Astrocyte (in vitro differentiated cells and primary cell): ENCODE data around the gene DHRS7B. TPM values are rescaled to one million over a fixed set of nuclear protein-coding genes. Genes with fewer than 3 reads are reported as not detected.

Experiments used
- DNase-seq: peaks from one replicate; pipeline ENCODE4 v3.0.0-alpha.2; 2010; ENCODE audit warnings: low read depth
- FAIRE-seq: peaks from 2 replicates; lab custom pipeline; 2011; peaks lifted over from hg19 to GRCh38; lab: Jason Lieb, UNC
- H2AFZ ChIP-seq: 2 replicates; pipeline ENCODE4 v1.6.0; 2012; ENCODE audit warnings: low read depth, low read length, inconsistent platforms
- H3K27ac ChIP-seq: 2 replicates; pipeline ENCODE4 v1.5.1; 2011; ENCODE audit warnings: low read depth, low read length, inconsistent platforms
- H3K27me3 ChIP-seq: 2 replicates; pipeline ENCODE4 v1.6.0; 2011; ENCODE audit warnings: low read length, inconsistent platforms; ENCODE audit not compliant: insufficient read depth
- H3K36me3 ChIP-seq: 2 replicates; pipeline ENCODE4 v1.5.1; 2011; ENCODE audit warnings: low read length, inconsistent platforms; ENCODE audit not compliant: insufficient read depth
- H3K4me1 ChIP-seq: 2 replicates; pipeline ENCODE4 v1.5.1; 2011; ENCODE audit warnings: low read length, inconsistent platforms; ENCODE audit not compliant: insufficient read depth
- H3K4me2 ChIP-seq: 2 replicates; pipeline ENCODE4 v1.6.0; 2012; ENCODE audit warnings: low read length, inconsistent platforms
- H3K4me3 ChIP-seq: 2 replicates; pipeline ENCODE4 v1.5.1; 2011; ENCODE audit warnings: low read depth, mild to moderate bottlenecking, low read length, inconsistent platforms; ENCODE audit not compliant: insufficient read depth
- H3K79me2 ChIP-seq: 2 replicates; pipeline ENCODE4 v1.6.0; 2012; ENCODE audit warnings: mild to moderate bottlenecking, low read length, inconsistent platforms; ENCODE audit not compliant: insufficient read depth
- H3K9ac ChIP-seq: 2 replicates; pipeline ENCODE4 v1.6.0; 2012; ENCODE audit warnings: mild to moderate bottlenecking, low read length, inconsistent platforms
- H3K9me3 ChIP-seq: 2 replicates; pipeline ENCODE4 v1.5.1; 2012; ENCODE audit warnings: low read depth, mild to moderate bottlenecking, low read length, inconsistent platforms; ENCODE audit not compliant: insufficient read depth
- H4K20me1 ChIP-seq: 2 replicates; pipeline ENCODE4 v1.6.0; 2012; ENCODE audit warnings: low read length, inconsistent platforms; ENCODE audit not compliant: insufficient read depth
- H3K27ac Mint-ChIP-seq: one replicate; pipeline ENCODE4 v1.8.0; 2021; ENCODE audit warnings: mild to moderate bottlenecking, mixed read lengths; ENCODE audit not compliant: unreplicated experiment
- H3K27me3 Mint-ChIP-seq: one replicate; pipeline ENCODE4 v1.8.0; 2021; ENCODE audit warnings: low read depth, mixed read lengths; ENCODE audit not compliant: unreplicated experiment
- H3K36me3 Mint-ChIP-seq: one replicate; pipeline ENCODE4 v1.8.0; 2021; ENCODE audit warnings: low read depth, mixed read lengths; ENCODE audit not compliant: unreplicated experiment
- H3K4me1 Mint-ChIP-seq: one replicate; pipeline ENCODE4 v1.8.0; 2021; ENCODE audit warnings: low read depth, mixed read lengths; ENCODE audit not compliant: unreplicated experiment
- H3K4me3 Mint-ChIP-seq: one replicate; pipeline ENCODE4 v1.8.0; 2021; ENCODE audit warnings: mild to moderate bottlenecking, moderate library complexity, mixed read lengths; ENCODE audit not compliant: unreplicated experiment
- H3K9me3 Mint-ChIP-seq: one replicate; pipeline ENCODE4 v1.8.0; 2021; ENCODE audit warnings: mild to moderate bottlenecking, mixed read lengths; ENCODE audit not compliant: unreplicated experiment
- EZH2 ChIP-seq: IDR thresholded peaks from 2 replicates; pipeline ENCODE4 v1.6.1; 2012; ENCODE audit warnings: mild to moderate bottlenecking, low read length, inconsistent platforms; ENCODE audit not compliant: insufficient read depth
- total RNA-seq: library from RNA; stranded (reverse); gene quantifications from 2 replicates; pipeline ENCODE4 v1.2.1, GENCODE V29; 2021
- TF ChIP-seq, protein P1 (sequence below): IDR thresholded peaks from 2 replicates; pipeline ENCODE4 v1.5.1; 2011; ENCODE audit warnings: low read depth, mild to moderate bottlenecking, inconsistent platforms, low read length, moderate library complexity; ENCODE audit not compliant: insufficient read depth

Gene DHRS7B
- total RNA-seq, 1 donor from 2014 or later = 15.5 TPM

- Histone ChIP-seq H3K79me2 (no peaks in the 10 kb centered on the region), H3K4me3 (no peak overlapping the region), H3K27me3 (no peaks in the 10 kb centered on the region), H3K4me1 (no peaks in the 10 kb centered on the region), H3K36me3 (no peaks in the 10 kb centered on the region), H2AFZ (no peak overlapping the region), H3K9ac (no peak overlapping the region), H3K27ac (no peak overlapping the region), H3K9me3 (no peaks in the 10 kb centered on the region), H3K4me2 (no peak overlapping the region), H4K20me1 (no peaks in the 10 kb centered on the region)
- Mint-ChIP-seq H3K27ac (no peak overlapping the region), H3K4me3 (no peak overlapping the region), H3K9me3 (no peaks in the 10 kb centered on the region), H3K27me3 (no peaks in the 10 kb centered on the region), H3K4me1 (peaks cover 4% of the 10 kb centered on the region), H3K36me3 (peaks cover 8% of the 10 kb centered on the region)
- no peak for DNase-seq
- TF ChIP-seq, protein P1, sequence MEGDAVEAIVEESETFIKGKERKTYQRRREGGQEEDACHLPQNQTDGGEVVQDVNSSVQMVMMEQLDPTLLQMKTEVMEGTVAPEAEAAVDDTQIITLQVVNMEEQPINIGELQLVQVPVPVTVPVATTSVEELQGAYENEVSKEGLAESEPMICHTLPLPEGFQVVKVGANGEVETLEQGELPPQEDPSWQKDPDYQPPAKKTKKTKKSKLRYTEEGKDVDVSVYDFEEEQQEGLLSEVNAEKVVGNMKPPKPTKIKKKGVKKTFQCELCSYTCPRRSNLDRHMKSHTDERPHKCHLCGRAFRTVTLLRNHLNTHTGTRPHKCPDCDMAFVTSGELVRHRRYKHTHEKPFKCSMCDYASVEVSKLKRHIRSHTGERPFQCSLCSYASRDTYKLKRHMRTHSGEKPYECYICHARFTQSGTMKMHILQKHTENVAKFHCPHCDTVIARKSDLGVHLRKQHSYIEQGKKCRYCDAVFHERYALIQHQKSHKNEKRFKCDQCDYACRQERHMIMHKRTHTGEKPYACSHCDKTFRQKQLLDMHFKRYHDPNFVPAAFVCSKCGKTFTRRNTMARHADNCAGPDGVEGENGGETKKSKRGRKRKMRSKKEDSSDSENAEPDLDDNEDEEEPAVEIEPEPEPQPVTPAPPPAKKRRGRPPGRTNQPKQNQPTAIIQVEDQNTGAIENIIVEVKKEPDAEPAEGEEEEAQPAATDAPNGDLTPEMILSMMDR = no peak
- no peak for TF ChIP-seq EZH2
- no peak for FAIRE-seq
These were observed 105.4 kb downstream of the DHRS7B start for GRCh38 chr17:21232033-21232749.

- Histone ChIP-seq H2AFZ (no peak overlapping the region), H3K4me1 (no peaks in the 10 kb centered on the region), H4K20me1 (no peaks in the 10 kb centered on the region), H3K9ac (no peak overlapping the region), H3K27ac (no peak overlapping the region), H3K4me3 (no peak overlapping the region), H3K4me2 (no peak overlapping the region), H3K36me3 (no peaks in the 10 kb centered on the region), H3K9me3 (no peaks in the 10 kb centered on the region), H3K79me2 (no peaks in the 10 kb centered on the region), H3K27me3 (no peaks in the 10 kb centered on the region)
- TF ChIP-seq, protein P1 = no peak
- Mint-ChIP-seq H3K9me3 (no peaks in the 10 kb centered on the region), H3K4me3 (no peak overlapping the region), H3K4me1 (peaks cover 4% of the 10 kb centered on the region), H3K36me3 (peaks cover 9% of the 10 kb centered on the region), H3K27me3 (peaks cover 5% of the 10 kb centered on the region), H3K27ac (no peak overlapping the region)
- no peak for DNase-seq
- FAIRE-seq = no peak
These were observed 107.0 kb downstream of the DHRS7B start for GRCh38 chr17:21233581-21234347.

DNA sequence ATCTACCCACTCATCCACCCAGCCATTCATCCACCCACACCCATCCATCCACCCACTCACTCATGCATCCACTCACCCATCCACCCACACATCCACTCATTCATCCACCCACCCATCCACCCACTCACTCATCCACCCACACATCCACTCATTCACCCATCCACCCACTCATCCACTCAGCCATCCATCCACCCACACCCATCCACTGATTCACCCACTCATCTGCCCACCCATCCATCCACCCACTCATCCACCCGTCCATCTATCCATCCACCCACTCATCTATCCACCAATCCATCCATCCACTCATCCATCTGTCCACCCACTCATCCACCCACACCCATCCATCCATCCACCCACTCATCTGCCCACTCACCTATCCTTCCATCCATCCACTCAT lies 109.2 kb downstream of the DHRS7B start:
- H3K27me3 ChIP-seq = no peaks in the 10 kb centered on the region
- no peak overlapping the region for H3K27ac ChIP-seq
- no peak overlapping the region for H2AFZ ChIP-seq
- no peaks in the 10 kb centered on the region for H4K20me1 ChIP-seq
- no peak overlapping the region for H3K4me2 ChIP-seq
- H3K4me3 ChIP-seq = no peak overlapping the region
- H3K27ac Mint-ChIP-seq = no peak overlapping the region
- no peaks in the 10 kb centered on the region for H3K36me3 ChIP-seq
- no peak for DNase-seq
- H3K9ac ChIP-seq = no peak overlapping the region
- H3K4me1 ChIP-seq = no peaks in the 10 kb centered on the region
- no peak for FAIRE-seq
- H3K27me3 Mint-ChIP-seq = peaks cover 5% of the 10 kb centered on the region
- H3K9me3 Mint-ChIP-seq = no peaks in the 10 kb centered on the region
- no peaks in the 10 kb centered on the region for H3K79me2 ChIP-seq
- H3K36me3 Mint-ChIP-seq = peaks cover 9% of the 10 kb centered on the region
- peaks cover 8% of the 10 kb centered on the region for H3K4me1 Mint-ChIP-seq
- no peak for TF ChIP-seq EZH2
- TF ChIP-seq, protein P1 = no peak
- no peak overlapping the region for H3K4me3 Mint-ChIP-seq
- H3K9me3 ChIP-seq = no peaks in the 10 kb centered on the region
